HepG2 (cell line): Measurements from ENCODE around the gene RHBDF2. TPM values are rescaled to one million over a fixed set of nuclear protein-coding genes. Genes with fewer than 3 reads are reported as not detected.
A peak's percentile ranks its signal among the peaks of the same experiment; 100 is the strongest.

Experiments
- ELF4 ChIP-seq: sonication (generic); formaldehyde crosslinking; IDR thresholded peaks from 2 replicates; pipeline ENCODE4 v1.5.0; 2020; ENCODE audit warnings: missing genetic modification reagents, mild to moderate bottlenecking, moderate library complexity, borderline replicate concordance
- FOXO1 ChIP-seq: sonication (generic); formaldehyde crosslinking; IDR thresholded peaks from 2 replicates; pipeline ENCODE4 v1.4.0; 2020; ENCODE audit warnings: missing genetic modification reagents
- GATAD1 ChIP-seq: IDR thresholded peaks from 2 replicates; pipeline ENCODE4 v1.6.1; 2016; ENCODE audit warnings: missing genetic modification reagents, missing compliant biosample characterization
- KLF16 ChIP-seq, 2 experiments: sonication (generic) in 1 of 2; formaldehyde crosslinking in 1 of 2; IDR thresholded peaks; 2 replicates each; pipeline versions ENCODE4 v1.6.1 to v1.8.0; 2016 to 2023; ENCODE audit warnings: missing genetic modification reagents in 2 of 2, missing compliant biosample characterization in 1 of 2
- PATZ1 ChIP-seq: sonication (generic); formaldehyde crosslinking; IDR thresholded peaks from 2 replicates; pipeline ENCODE4 v1.4.0; 2020; ENCODE audit warnings: missing genetic modification reagents
- POGZ ChIP-seq: sonication (generic); formaldehyde crosslinking; IDR thresholded peaks from 2 replicates; pipeline ENCODE4 v1.4.0; 2020; ENCODE audit warnings: mild to moderate bottlenecking, missing genetic modification reagents
- ZBTB4 ChIP-seq: sonication (generic); formaldehyde crosslinking; IDR thresholded peaks from 2 replicates; pipeline ENCODE4 v1.4.0; 2020; ENCODE audit warnings: missing genetic modification reagents, mild to moderate bottlenecking, borderline replicate concordance
- ZGPAT ChIP-seq: IDR thresholded peaks from 2 replicates; pipeline ENCODE4 v1.6.1; 2016; ENCODE audit warnings: mild to moderate bottlenecking
- ZNF253 ChIP-seq: sonication (generic); formaldehyde crosslinking; IDR thresholded peaks from 2 replicates; pipeline ENCODE4 v1.8.0; 2022; ENCODE audit warnings: mild to moderate bottlenecking, missing genetic modification reagents, borderline replicate concordance
- ZNF572 ChIP-seq: sonication (generic); formaldehyde crosslinking; IDR thresholded peaks from 2 replicates; pipeline ENCODE4 v1.5.1; 2020; ENCODE audit warnings: mild to moderate bottlenecking, missing genetic modification reagents
- ZNF614 ChIP-seq: IDR thresholded peaks from 2 replicates; pipeline ENCODE4 v1.6.1; 2018; ENCODE audit warnings: missing biosample characterization, missing genetic modification reagents, inconsistent platforms, borderline replicate concordance
- ZNF629 ChIP-seq: sonication (generic); formaldehyde crosslinking; conservative IDR thresholded peaks from 2 replicates; pipeline ENCODE4 v1.5.0; 2020; ENCODE audit warnings: missing genetic modification reagents
- ZNF639 ChIP-seq: conservative IDR thresholded peaks from 2 replicates; pipeline ENCODE4 v1.6.1; 2018; ENCODE audit warnings: missing genetic modification reagents
- polyA plus RNA-seq, 8 experiments: library from polyadenylated mRNA; depleted of rRNA in 3 of 8; stranded (reverse) in 7 of 8; unstranded in 1 of 8; fragments of >200 nt; fragmentation: Illumina TruSeq in 4 of 8; extraction: Trizol in 4 of 8; gene quantifications; 2 replicates each; pipeline versions ENCODE4 v1.2.1 to v1.2.3, GENCODE V29; 2011 to 2016; ENCODE audit warnings: low read depth in 4 of 8, missing spikeins in 1 of 8, mixed read lengths in 1 of 8; ENCODE audit not compliant: insufficient read depth in 1 of 8
- total RNA-seq, 5 experiments: library from RNA; depleted of rRNA; stranded (reverse); fragments of >200 nt; fragmentation: Illumina TruSeq; extraction: Trizol; gene quantifications; 2 replicates each; pipeline ENCODE4 v1.2.3, GENCODE V29; 2016; ENCODE audit warnings: low read depth in 1 of 5
- TF ChIP-seq, protein P1 (sequence below): sonication (generic); formaldehyde crosslinking; IDR thresholded peaks from 2 replicates; pipeline ENCODE4 v1.9.0; 2022; ENCODE audit warnings: low read depth, missing genetic modification reagents
- TF ChIP-seq, protein P2 (sequence below): sonication (generic); formaldehyde crosslinking; conservative IDR thresholded peaks from 2 replicates; pipeline ENCODE4 v1.4.0; 2020; ENCODE audit warnings: missing genetic modification reagents

RHBDF2 gene
- total and polyA plus RNA-seq, 2 of the 13 experiments (the other 11 are each of a cell fraction or from before 2014, with no cell fraction given) = 7.8 to 24.2 TPM

- TF ChIP-seq ZNF572 (CRISPR knock-in tag) (0 out of 2 replicates have a peak, but pooled peaks have one; percentile 22), KLF16 (CRISPR knock-in tag; IDR thresholded peaks at IDR 0.05) (peak in 1 of 2 experiments; percentile 51; a peak in 1 of 4 replicates), ZBTB4 (CRISPR knock-in tag) (peak; percentile 82; the same call in 1 of the 2 replicates), ZNF639 (no peak), FOXO1 (CRISPR knock-in tag) (no peak; the same call in none of the 2 replicates), POGZ (CRISPR knock-in tag) (no peak; the same call in 1 of the 2 replicates), ZNF614 (CRISPR knock-in tag) (peak; percentile 58; the same call in 1 of the 2 replicates), GATAD1 (CRISPR knock-in tag) (peak; percentile 59; the same call in 1 of the 2 replicates), ZGPAT (CRISPR knock-in tag) (peak; percentile 83; the same call in 1 of the 2 replicates), ELF4 (no peak; the same call in 1 of the 2 replicates), ZNF629 (CRISPR knock-in tag) (no peak; the same call in 1 of the 2 replicates), PATZ1 (CRISPR knock-in tag) (peak; percentile 77), ZNF253 (CRISPR knock-in tag) (no peak)
- TF ChIP-seq, protein P1, sequence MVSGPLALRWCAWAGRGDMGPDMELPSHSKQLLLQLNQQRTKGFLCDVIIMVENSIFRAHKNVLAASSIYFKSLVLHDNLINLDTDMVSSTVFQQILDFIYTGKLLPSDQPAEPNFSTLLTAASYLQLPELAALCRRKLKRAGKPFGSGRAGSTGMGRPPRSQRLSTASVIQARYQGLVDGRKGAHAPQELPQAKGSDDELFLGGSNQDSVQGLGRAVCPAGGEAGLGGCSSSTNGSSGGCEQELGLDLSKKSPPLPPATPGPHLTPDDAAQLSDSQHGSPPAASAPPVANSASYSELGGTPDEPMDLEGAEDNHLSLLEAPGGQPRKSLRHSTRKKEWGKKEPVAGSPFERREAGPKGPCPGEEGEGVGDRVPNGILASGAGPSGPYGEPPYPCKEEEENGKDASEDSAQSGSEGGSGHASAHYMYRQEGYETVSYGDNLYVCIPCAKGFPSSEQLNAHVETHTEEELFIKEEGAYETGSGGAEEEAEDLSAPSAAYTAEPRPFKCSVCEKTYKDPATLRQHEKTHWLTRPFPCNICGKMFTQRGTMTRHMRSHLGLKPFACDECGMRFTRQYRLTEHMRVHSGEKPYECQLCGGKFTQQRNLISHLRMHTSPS (CRISPR knock-in tag) = peak; percentile 96; the same call in 1 of the 2 replicates
- TF ChIP-seq, protein P2, sequence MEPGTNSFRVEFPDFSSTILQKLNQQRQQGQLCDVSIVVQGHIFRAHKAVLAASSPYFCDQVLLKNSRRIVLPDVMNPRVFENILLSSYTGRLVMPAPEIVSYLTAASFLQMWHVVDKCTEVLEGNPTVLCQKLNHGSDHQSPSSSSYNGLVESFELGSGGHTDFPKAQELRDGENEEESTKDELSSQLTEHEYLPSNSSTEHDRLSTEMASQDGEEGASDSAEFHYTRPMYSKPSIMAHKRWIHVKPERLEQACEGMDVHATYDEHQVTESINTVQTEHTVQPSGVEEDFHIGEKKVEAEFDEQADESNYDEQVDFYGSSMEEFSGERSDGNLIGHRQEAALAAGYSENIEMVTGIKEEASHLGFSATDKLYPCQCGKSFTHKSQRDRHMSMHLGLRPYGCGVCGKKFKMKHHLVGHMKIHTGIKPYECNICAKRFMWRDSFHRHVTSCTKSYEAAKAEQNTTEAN (CRISPR knock-in tag) = peak; percentile 70; the same call in 1 of the 2 replicates
Measured at GRCh38 chr17:76497979-76498875, 3.0 kb downstream of the RHBDF2 start (continued).
